Kidney (tissue), 14 donors: ENCODE measurements around the gene UBE2S. TPM values are rescaled to one million over a fixed set of nuclear protein-coding genes. Genes with fewer than 3 reads are reported as not detected.

Experiments used
- DNase-seq, 5 donors: peaks; one replicate each; pipeline ENCODE4 v3.0.0-alpha.2; 2013 to 2020
- FAIRE-seq: peaks from 2 replicates; lab custom pipeline; 2012; peaks lifted over from hg19 to GRCh38; lab: Jason Lieb, UNC
- H3K27ac ChIP-seq, 2 donors: one replicate each; pipeline ENCODE4 v1.7.0; 2013; ENCODE audit warnings: low read depth in 2 of 2, low read length in 2 of 2, inconsistent platforms in 1 of 2
- H3K27me3 ChIP-seq: one replicate; pipeline ENCODE4 v1.7.1; 2013; ENCODE audit warnings: low read length, inconsistent platforms; ENCODE audit not compliant: control insufficient read depth, insufficient read depth
- H3K36me3 ChIP-seq, 3 donors: one replicate each; pipeline versions ENCODE4 v1.7.0 to v1.7.1; 2013; ENCODE audit warnings: low read length in 3 of 3, control low read depth in 1 of 3, inconsistent platforms in 1 of 3; ENCODE audit not compliant: insufficient read depth in 3 of 3, control insufficient read depth in 2 of 3
- H3K4me1 ChIP-seq, 3 donors: one replicate each; pipeline versions ENCODE4 v1.7.0 to v1.7.1; 2013; ENCODE audit warnings: low read length in 3 of 3, inconsistent platforms in 1 of 3, low read depth in 1 of 3; ENCODE audit not compliant: control insufficient read depth in 2 of 3, insufficient read depth in 2 of 3
- H3K4me3 ChIP-seq, 3 donors: one replicate each; pipeline versions ENCODE4 v1.7.0 to v1.8.1; 2013; ENCODE audit warnings: low read length in 3 of 3, control low read depth in 1 of 3, inconsistent platforms in 1 of 3
- H3K9ac ChIP-seq, 3 donors: one replicate each; pipeline versions ENCODE4 v1.7.0 to v1.7.1; 2013; ENCODE audit warnings: low read length in 3 of 3, control low read depth in 1 of 3, inconsistent platforms in 1 of 3
- H3K9me3 ChIP-seq, 3 donors: one replicate each; pipeline versions ENCODE4 v1.7.0 to v1.7.1; 2013; ENCODE audit warnings: low read length in 3 of 3, control low read depth in 1 of 3, inconsistent platforms in 1 of 3; ENCODE audit not compliant: control insufficient read depth in 2 of 3, insufficient read depth in 1 of 3
- CTCF ChIP-seq: IDR thresholded peaks from 3 replicates; pipeline ENCODE4 v1.5.1; 2012; ENCODE audit warnings: mild to moderate bottlenecking, moderate library complexity, borderline replicate concordance; ENCODE audit not compliant: insufficient read depth; ENCODE audit errors: extremely low read depth
- intact Hi-C: fragments of 100-400 bp; cut with DNase I; formaldehyde crosslinking; loops from one replicate; pipeline ENCODE4 v1.11.1; 2022
- polyA plus RNA-seq: library from polyadenylated mRNA; stranded (reverse); fragments of 350-450 nt; fragmentation: Illumina TruSeq; extraction: RNeasy Lipid Tissue Mini Kit (QIAGEN cat#74804); gene quantifications from one replicate; pipeline ENCODE4 v1.2.3, GENCODE V29; 2014; ENCODE audit warnings: low read depth, low replicate concordance; ENCODE audit not compliant: insufficient read depth
- total RNA-seq: library from RNA; stranded (reverse); fragmentation: NEBNext Ultra II Directional; extraction: Animal tissue kit (Norgen Biotek cat#: 25700); gene quantifications from one replicate; pipeline ENCODE4 v1.2.1, GENCODE V29; 2021
- donor health status: control.
- donor health status: control.
- donor health status: control.
- donor health status: control.
- donor health status: control.
- donor health status: DM: yes; HTN: yes; CAD: no.
- donor health status: Normal renal cell carcinoma (clear cell type).

Gene UBE2S
- total and polyA plus RNA-seq, 2 donors from 2014 or later: 16.8 to 20.8 TPM

DNA sequence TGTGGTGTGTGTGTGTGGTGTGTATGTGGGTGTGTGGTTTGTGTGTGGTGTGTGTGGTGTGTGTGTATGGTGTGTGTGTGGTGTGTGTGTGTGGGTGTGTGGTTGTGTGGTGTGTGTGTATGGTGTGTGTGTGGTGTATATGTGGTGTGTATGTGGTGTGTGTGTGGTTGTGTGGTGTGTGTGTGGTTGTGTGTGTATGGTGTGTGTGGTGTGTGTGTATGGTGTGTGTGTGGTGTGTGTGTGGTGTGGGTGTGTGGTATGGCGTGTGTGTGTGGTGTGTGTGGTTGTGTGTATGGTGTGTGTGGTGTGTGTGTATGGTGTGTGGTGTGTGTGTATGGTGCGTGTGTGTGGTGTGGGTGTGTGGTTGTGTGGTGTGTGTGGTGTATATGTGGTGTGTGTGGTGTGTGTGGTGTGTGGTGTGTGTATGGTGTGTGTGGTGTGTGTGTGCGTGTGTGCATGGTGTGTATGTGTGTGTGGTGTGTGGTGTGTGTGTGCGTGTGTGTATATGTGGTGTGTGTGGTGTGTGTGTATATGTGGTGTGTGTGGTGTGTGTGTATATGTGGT is 26.9 kb upstream of the UBE2S start:
- Histone ChIP-seq H3K4me3 (peak overlapping the region in 1 of 3 donors; percentile 21), H3K9ac (no peak overlapping the region), H3K27ac (no peak overlapping the region), H3K27me3 (peaks cover 17% of the 10 kb centered on the region), H3K4me1 (no peaks in the 10 kb centered on the region), H3K36me3 (no peaks in the 10 kb centered on the region), H3K9me3 (no peaks in the 10 kb centered on the region)
- DNase-seq: no peak
- intact Hi-C loops: no loop called here
- FAIRE-seq: no peak
- TF ChIP-seq CTCF: no peak

DNA sequence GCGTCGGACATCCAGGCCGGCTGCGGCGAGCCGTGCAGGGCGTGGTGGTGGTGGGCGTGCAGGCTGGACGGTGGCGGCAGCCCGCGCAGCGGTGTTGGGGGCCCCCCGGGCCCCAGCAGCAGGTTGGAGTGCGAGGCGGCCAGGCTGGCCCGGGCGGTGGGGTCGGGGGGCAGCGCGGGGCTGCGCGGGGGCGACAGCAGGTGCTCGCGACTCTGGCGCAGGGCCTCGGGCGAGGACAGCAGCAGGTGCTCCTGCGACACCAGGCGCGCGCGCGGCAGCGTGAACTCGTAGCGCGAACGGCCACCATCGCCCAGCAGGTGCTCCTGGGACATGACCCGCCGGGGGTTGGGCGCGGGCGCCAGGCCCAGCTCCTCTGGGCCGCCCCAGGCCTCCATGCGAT is 25.7 kb upstream of the UBE2S start:
- FAIRE-seq (no peak), DNase-seq (no peak)
- H3K9ac ChIP-seq: no peak overlapping the region
- H3K4me1 ChIP-seq: no peaks in the 10 kb centered on the region
- no peaks in the 10 kb centered on the region for H3K9me3 ChIP-seq
- H3K27me3 ChIP-seq: peaks cover 12% of the 10 kb centered on the region
- H3K27ac ChIP-seq: no peak overlapping the region
- intact Hi-C loops: no loop called here
- no peak for TF ChIP-seq CTCF
- no peak overlapping the region for H3K4me3 ChIP-seq
- no peaks in the 10 kb centered on the region for H3K36me3 ChIP-seq

GRCh38 chr19:55432241-55432959 is 24.8 kb upstream of the UBE2S start:
- H3K4me1 ChIP-seq: no peaks in the 10 kb centered on the region
- H3K27me3 ChIP-seq: peaks cover 12% of the 10 kb centered on the region
- intact Hi-C loops: no loop called here

More at GRCh38 chr19:55432241-55432959, 24.8 kb upstream of the UBE2S start:
- H3K9me3 ChIP-seq: no peaks in the 10 kb centered on the region
- H3K9ac ChIP-seq: no peak overlapping the region
- FAIRE-seq (no peak), DNase-seq (no peak)
- H3K27ac ChIP-seq: no peak overlapping the region
- no peaks in the 10 kb centered on the region for H3K36me3 ChIP-seq
- no peak for TF ChIP-seq CTCF
- H3K4me3 ChIP-seq: no peak overlapping the region
